ENCODE measurements around the gene LPGAT1.

Gene LPGAT1

GRCh38 chr1:211762206-211762605, 68.4 kb downstream of the LPGAT1 start:
- DNase-seq (ENCODE audit: low read depth in 2 of 2), result no peak

GRCh38 chr1:211761400-211761799, 69.2 kb downstream of the LPGAT1 start:
- no peak for DNase-seq (ENCODE audit: low read depth in 2 of 2)

GRCh38 chr1:211756471-211757020, 74.0 kb downstream of the LPGAT1 start:
- DNase-seq (ENCODE audit: low read depth in 2 of 2), result no peak

- DNase-seq (ENCODE audit: low read depth in 2 of 2), result no peak
Observed at GRCh38 chr1:211753649-211754251, 76.8 kb downstream of the LPGAT1 start.

- DNase-seq (ENCODE audit: low read depth in 2 of 2), result no peak
Observed at GRCh38 chr1:211752951-211753486, 77.5 kb downstream of the LPGAT1 start.

GRCh38 chr1:211752317-211752716, 78.2 kb downstream of the LPGAT1 start:
- no peak for DNase-seq (ENCODE audit: low read depth in 2 of 2)

GRCh38 chr1:211751438-211751837, 79.1 kb downstream of the LPGAT1 start:
- no peak for DNase-seq (ENCODE audit: low read depth in 2 of 2)

- no peak for DNase-seq (ENCODE audit: low read depth in 2 of 2)
Observed at GRCh38 chr1:211750599-211750998, 80.0 kb downstream of the LPGAT1 start.

- no peak for DNase-seq (ENCODE audit: low read depth in 2 of 2)
Observed at GRCh38 chr1:211749251-211749650, 81.3 kb downstream of the LPGAT1 start.

- DNase-seq (ENCODE audit: low read depth in 2 of 2), result no peak
Observed at GRCh38 chr1:211748810-211749209, 81.8 kb downstream of the LPGAT1 start.

- DNase-seq (ENCODE audit: low read depth in 2 of 2), result no peak
Observed at GRCh38 chr1:211742889-211743529, 87.6 kb downstream of the LPGAT1 start.

- DNase-seq (ENCODE audit: low read depth in 2 of 2), result no peak
Observed at GRCh38 chr1:211742272-211742671, 88.3 kb downstream of the LPGAT1 start.

GRCh38 chr1:211741788-211742187, 88.8 kb downstream of the LPGAT1 start:
- no peak for DNase-seq (ENCODE audit: low read depth in 2 of 2)

- DNase-seq (ENCODE audit: low read depth in 2 of 2), result no peak
Observed at GRCh38 chr1:211741116-211741515, 89.4 kb downstream of the LPGAT1 start.

- no peak for DNase-seq (ENCODE audit: low read depth in 2 of 2)
Observed at GRCh38 chr1:211739671-211740411, 90.7 kb downstream of the LPGAT1 start.

- peak in 1 of 2 donors; percentile 30 for DNase-seq (ENCODE audit: low read depth in 2 of 2)
Observed at GRCh38 chr1:211738691-211739301, 91.8 kb downstream of the LPGAT1 start.

- no peak for DNase-seq (ENCODE audit: low read depth in 2 of 2)
Observed at GRCh38 chr1:211738096-211738690, 92.4 kb downstream of the LPGAT1 start.

- no peak for DNase-seq (ENCODE audit: low read depth in 2 of 2)
Observed at GRCh38 chr1:211737115-211738035, 93.2 kb downstream of the LPGAT1 start.

- no peak for DNase-seq (ENCODE audit: low read depth in 2 of 2)
Observed at GRCh38 chr1:211736351-211736915, 94.1 kb downstream of the LPGAT1 start.
